Neuron (in vitro differentiated cells): Measurements from ENCODE around the gene CTTNBP2.

ENCODE experiments used
- H2AFZ ChIP-seq: one replicate; pipeline ENCODE4 v1.6.1; 2013; ENCODE audit warnings: low read depth, mild to moderate bottlenecking, inconsistent platforms, low read length, moderate library complexity
- H3K27me3 ChIP-seq: one replicate; pipeline ENCODE4 v1.6.1; 2013; ENCODE audit warnings: low read length; ENCODE audit not compliant: insufficient read depth
- H3K36me3 ChIP-seq: one replicate; pipeline ENCODE4 v1.6.1; 2013; ENCODE audit warnings: low read length; ENCODE audit not compliant: insufficient read depth
- H3K4me1 ChIP-seq: one replicate; pipeline ENCODE4 v1.6.1; 2013; ENCODE audit warnings: low read length; ENCODE audit not compliant: insufficient read depth
- H3K4me3 ChIP-seq: 2 replicates; pipeline ENCODE4 v1.5.1; 2013; ENCODE audit warnings: mild to moderate bottlenecking, low read length, moderate library complexity
- H3K9me3 ChIP-seq: one replicate; pipeline ENCODE4 v1.6.1; 2013; ENCODE audit warnings: low read length

The CTTNBP2 gene

DNA sequence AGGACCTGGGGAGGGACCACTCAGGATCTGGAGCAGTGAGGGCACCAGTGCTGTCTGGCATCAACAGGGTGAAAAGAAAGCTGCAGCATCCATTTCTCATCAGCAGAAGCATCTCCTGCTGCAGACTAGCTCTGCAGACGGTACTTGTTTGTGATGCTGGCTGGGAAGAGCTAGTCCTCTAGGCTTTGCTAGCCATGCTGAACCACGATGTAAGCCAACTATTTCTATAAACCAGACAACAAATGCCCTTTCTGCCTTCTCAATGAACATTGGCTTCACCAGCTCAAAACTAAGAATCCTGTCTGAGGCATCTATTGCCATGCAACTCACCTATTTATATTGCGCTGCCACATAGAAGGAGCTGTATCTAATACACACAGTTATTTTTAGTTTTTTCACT, 65.6 kb downstream of the CTTNBP2 start:
- H3K36me3 ChIP-seq: no peaks in the 10 kb centered on the region
- H3K4me1 ChIP-seq: peaks cover 9% of the 10 kb centered on the region
- no peaks in the 10 kb centered on the region for H3K27me3 ChIP-seq
- H3K9me3 ChIP-seq: no peaks in the 10 kb centered on the region
- no peak overlapping the region for H2AFZ ChIP-seq
- H3K4me3 ChIP-seq: no peak overlapping the region

DNA sequence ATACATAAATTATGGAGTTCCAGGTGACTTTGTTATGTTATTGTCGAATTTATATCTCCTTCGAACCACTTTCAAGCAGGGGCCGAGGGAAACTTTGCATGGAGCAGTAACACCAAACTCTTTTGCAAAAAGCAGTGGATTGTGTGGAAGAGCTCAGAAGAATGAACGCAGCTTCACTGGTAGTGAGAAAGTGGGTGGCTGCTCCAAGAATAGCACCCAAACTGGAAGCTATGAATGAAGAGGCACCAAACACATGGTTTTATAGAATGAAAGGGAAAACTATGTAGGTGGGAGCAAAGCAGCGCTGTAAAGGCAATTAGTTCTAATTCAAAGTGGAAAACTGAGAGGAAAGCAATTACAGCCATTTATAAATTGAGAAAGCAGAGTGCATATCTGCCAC, 67.2 kb downstream of the CTTNBP2 start:
- H3K27me3 ChIP-seq: no peaks in the 10 kb centered on the region
- no peak overlapping the region for H2AFZ ChIP-seq
- H3K4me1 ChIP-seq: peaks cover 9% of the 10 kb centered on the region
- H3K36me3 ChIP-seq: no peaks in the 10 kb centered on the region
- H3K4me3 ChIP-seq: no peak overlapping the region
- no peaks in the 10 kb centered on the region for H3K9me3 ChIP-seq

DNA sequence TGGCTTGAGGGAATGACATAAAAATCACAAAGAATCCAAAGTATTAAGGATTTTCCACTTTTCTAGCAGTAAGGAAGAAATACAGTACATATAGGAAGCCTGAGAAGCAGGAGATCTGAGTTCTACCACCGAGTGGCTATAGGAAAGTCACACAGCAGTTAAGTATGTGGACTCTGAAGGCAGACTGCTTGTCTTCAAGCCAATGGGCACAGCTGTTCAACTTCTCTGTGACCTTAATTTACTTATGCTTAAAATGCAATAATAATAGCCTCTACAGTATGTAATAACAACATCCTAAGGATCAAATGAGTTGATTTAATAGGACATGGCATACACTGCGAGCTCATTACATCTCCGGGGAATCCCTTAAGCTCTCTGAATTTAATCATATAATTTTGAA, 68.0 kb downstream of the CTTNBP2 start:
- Histone ChIP-seq H3K4me1 (peaks cover 3% of the 10 kb centered on the region), H3K9me3 (no peaks in the 10 kb centered on the region), H2AFZ (no peak overlapping the region), H3K36me3 (no peaks in the 10 kb centered on the region), H3K4me3 (no peak overlapping the region), H3K27me3 (no peaks in the 10 kb centered on the region)

DNA sequence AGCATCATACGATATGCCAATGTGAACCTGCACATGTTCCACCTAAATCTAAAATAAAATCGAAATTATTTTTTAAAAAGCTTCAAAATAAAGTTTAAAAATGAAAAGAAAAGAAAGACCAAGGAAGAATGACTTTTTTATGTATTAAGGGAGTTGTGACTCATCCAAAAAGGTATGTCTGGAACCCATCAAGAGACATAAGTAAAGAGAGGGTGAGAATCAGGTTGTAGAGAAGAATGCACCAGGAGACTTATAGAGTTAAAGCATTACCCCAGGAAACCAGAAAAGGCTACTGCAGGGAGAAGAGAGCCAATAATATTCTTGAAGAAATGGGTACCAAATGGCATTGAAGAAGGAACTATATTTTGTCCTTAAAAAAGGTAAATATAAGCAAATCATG, 69.8 kb downstream of the CTTNBP2 start:
- Histone ChIP-seq H3K9me3 (no peaks in the 10 kb centered on the region), H2AFZ (no peak overlapping the region), H3K36me3 (no peaks in the 10 kb centered on the region), H3K27me3 (no peaks in the 10 kb centered on the region), H3K4me1 (peaks cover 1% of the 10 kb centered on the region), H3K4me3 (no peak overlapping the region)

DNA sequence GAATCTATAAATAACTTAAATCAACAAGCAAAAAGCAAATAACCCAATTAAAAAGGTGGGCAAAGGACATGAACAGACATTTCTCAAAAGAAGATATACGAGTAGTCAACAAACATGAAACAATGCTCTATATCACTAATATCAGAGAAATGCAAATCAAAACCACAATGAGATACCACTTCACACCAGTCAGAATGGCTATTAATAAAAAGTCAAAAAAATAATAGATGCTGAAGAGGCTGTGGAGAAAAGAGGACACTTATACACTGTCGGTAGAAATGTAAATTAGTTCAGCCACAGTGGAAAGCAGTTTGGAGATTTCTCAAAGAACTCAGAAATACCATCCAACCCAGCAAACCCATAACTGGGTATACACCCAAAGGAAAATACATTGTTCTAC, 70.6 kb downstream of the CTTNBP2 start:
- Histone ChIP-seq H3K4me1 (no peaks in the 10 kb centered on the region), H2AFZ (no peak overlapping the region), H3K9me3 (no peaks in the 10 kb centered on the region), H3K36me3 (no peaks in the 10 kb centered on the region), H3K27me3 (no peaks in the 10 kb centered on the region), H3K4me3 (no peak overlapping the region)

DNA sequence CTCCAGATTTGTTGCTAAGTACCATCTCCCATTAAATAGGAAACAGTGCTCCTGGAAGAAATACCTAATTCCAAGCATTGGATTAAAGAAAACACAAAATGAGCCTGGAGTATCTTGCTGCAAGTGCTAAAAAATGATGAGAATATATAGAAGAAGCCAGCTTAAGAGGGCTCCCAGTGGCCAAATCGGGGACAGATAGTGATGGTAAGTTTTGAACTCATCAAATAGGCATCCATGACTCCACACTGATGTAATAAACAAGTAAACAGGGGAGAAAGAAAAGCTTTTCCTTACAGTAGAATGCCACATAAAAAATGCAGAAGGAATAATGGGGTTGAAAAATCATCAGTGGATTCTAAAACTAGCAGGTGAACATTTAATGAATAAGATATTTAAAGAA, 72.4 kb downstream of the CTTNBP2 start:
- Histone ChIP-seq H3K4me3 (no peak overlapping the region), H3K27me3 (no peaks in the 10 kb centered on the region), H2AFZ (no peak overlapping the region), H3K4me1 (no peaks in the 10 kb centered on the region), H3K36me3 (no peaks in the 10 kb centered on the region), H3K9me3 (no peaks in the 10 kb centered on the region)

DNA sequence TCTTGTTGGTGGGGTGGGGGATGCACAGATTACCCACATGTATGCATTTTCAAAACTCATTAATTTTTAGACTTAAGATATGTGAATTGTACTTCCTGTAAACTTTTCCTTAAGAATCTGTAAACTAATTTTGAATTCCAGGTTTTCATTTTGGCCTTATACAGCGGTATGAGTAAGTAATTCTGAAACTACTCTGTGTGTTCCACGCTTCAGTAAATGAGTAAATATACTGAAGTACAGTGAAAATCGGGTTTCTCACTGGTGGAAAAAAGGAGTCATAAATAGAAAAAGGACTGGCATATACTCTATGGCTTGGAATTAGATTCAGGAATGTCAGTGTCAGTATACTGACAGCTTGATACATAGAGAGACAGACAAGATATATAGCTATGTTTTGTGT, 72.8 kb downstream of the CTTNBP2 start:
- Histone ChIP-seq H3K27me3 (no peaks in the 10 kb centered on the region), H3K4me3 (no peak overlapping the region), H2AFZ (no peak overlapping the region), H3K9me3 (no peaks in the 10 kb centered on the region), H3K36me3 (no peaks in the 10 kb centered on the region), H3K4me1 (no peaks in the 10 kb centered on the region)

DNA sequence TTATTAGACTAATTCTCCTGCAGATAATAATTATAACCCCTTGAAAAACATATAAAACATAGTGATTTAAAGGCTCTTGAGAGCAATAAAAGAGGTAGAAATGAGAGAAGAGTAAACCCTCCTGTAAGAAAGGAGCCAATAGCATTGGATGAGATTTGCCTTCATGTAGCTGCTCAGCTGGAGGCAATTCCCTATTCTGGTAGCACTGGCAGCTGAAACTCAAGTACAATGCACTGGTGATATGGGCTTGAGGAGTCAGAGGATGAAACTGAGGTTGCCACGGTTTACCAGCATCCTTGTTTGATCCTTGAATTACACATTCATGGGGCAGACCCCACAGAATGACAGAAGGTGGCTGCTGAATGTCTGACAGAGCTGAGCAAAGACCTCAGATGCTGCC, 76.4 kb downstream of the CTTNBP2 start:
- no peaks in the 10 kb centered on the region for H3K36me3 ChIP-seq
- H3K4me1 ChIP-seq: no peaks in the 10 kb centered on the region
- no peaks in the 10 kb centered on the region for H3K9me3 ChIP-seq
- H2AFZ ChIP-seq: no peak overlapping the region
- H3K4me3 ChIP-seq: no peak overlapping the region
- no peaks in the 10 kb centered on the region for H3K27me3 ChIP-seq

DNA sequence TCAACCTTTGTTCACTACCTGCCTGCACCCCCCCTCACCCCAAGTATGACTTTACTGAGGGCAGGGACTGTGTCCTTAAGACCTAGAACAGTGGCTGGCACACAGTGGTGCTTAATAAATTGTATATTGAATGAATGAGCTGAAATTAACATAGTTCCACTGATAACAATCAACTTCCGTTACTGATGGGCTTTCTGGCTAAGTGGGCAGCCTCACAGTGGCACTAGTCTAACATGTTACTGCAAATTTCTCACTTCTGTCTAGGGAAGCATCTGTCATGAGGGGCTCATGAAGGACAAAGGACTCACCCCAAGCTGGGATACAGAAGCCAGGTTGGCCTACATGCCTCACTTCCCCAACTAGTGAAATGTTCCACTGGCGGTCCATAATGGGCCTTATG, 79.3 kb downstream of the CTTNBP2 start:
- no peaks in the 10 kb centered on the region for H3K36me3 ChIP-seq

DNA sequence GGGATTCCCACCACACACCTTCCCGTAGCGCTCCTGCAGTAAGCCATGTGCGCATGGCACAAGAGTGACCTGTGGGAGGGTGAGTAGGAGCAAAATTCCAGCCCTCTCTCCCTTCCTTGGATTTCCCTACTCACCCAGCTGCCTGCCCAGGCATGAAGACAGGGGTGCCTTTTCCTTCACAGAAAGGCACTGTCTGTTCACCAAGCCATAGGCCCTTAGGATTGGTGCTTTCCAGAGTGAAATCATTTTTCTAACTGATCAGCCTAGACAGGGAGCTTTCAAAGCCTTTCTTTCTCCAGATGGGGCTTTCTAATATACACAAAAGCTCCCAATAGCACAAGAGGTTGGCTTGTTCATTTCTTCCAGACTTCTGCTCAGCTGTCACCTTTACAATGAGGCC, 79.7 kb downstream of the CTTNBP2 start:
- H2AFZ ChIP-seq: no peak overlapping the region
- no peaks in the 10 kb centered on the region for H3K27me3 ChIP-seq
- no peaks in the 10 kb centered on the region for H3K9me3 ChIP-seq
- H3K4me1 ChIP-seq: no peaks in the 10 kb centered on the region
- no peaks in the 10 kb centered on the region for H3K36me3 ChIP-seq
- no peak overlapping the region for H3K4me3 ChIP-seq

More for the DNA sequence above, 79.3 kb downstream of the CTTNBP2 start:
- no peaks in the 10 kb centered on the region for H3K9me3 ChIP-seq
- H2AFZ ChIP-seq: no peak overlapping the region
- H3K27me3 ChIP-seq: no peaks in the 10 kb centered on the region
- no peak overlapping the region for H3K4me3 ChIP-seq
- H3K4me1 ChIP-seq: no peaks in the 10 kb centered on the region

DNA sequence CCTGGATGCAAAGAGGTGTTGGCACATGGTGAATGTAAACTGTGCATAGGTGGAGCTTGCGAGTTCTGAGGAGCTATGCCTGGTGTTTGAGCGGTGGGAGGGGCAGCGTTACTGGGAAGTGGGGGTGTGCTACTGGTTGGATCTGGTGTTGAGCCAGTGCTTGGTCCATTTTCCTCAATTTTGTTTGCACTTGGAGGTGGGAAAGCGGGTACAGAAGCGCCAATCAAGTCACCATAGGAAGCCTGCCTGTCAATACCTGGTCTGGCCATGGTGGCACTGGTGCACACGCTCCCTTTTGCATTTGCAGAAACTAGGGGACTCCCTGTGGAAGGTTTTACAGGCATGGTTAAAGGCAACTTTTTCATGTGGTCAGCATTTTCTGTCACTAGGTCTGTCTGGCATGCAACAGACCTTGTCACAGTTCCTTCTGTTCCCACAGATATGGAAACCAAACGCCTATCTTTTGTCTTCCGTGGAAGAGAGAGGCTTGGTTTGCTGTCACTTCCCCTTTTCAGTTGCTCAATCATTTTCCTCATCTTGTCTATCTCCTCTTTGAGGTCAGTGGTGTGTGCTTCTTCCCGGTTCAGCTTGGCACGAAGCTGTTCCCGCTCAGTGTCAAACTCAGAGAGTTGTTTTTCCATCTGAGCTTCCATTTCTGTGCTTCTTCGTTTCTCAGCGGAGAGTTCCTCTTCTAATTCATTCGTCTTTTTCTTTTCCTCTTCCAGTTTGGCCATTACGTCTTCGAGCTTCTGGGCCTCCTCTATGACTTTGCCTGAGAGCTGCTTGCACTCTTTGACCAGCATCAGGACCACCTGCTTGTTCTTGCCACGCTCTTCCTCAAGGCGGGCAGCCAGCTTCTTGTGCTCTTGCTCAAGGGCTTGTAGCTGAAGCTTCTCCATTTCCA, 81.1 kb downstream of the CTTNBP2 start:
- no peak overlapping the region for H3K4me3 ChIP-seq
- H3K4me1 ChIP-seq: no peaks in the 10 kb centered on the region
- H3K27me3 ChIP-seq: no peaks in the 10 kb centered on the region
- no peak overlapping the region for H2AFZ ChIP-seq
- H3K36me3 ChIP-seq: no peaks in the 10 kb centered on the region
- no peaks in the 10 kb centered on the region for H3K9me3 ChIP-seq

DNA sequence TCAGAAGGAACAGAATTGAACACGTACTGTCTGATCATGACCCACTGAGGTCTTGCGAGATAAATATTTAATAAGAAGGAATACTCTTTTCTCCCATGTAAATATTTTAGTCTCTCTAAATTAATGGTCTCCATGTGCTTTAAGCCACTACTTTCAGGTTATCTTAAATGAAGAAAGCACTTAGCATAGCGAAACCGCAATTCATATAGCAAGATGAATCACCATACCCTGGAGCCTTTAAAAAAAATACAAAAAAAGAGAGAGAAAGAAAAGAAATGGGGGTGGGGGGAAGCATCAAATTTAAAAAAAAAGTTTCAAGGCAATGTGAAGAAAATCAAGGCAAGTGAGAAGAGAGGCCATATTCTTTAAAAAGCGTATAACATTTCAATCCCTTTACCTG, 82.5 kb downstream of the CTTNBP2 start:
- Histone ChIP-seq H3K27me3 (no peaks in the 10 kb centered on the region), H3K4me1 (no peaks in the 10 kb centered on the region), H3K9me3 (no peaks in the 10 kb centered on the region), H2AFZ (no peak overlapping the region), H3K4me3 (no peak overlapping the region), H3K36me3 (no peaks in the 10 kb centered on the region)

DNA sequence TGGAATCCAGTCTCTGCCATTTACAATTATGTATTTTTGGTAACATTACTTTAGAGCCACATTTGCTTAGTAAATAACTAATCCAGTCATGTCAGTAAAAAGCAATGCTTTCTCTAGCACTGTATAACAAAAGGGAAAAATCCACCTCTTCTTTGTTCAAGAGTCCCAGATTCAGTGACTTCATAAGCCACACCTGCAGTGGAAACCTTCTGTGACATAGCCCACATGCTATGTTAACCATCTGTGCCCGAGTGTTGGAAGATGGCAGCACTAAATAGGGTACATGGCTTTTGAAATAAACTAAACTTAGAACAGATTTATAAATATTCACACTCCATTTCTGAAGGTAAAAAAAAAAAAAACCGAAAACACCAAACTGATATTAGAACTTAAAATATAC, 83.0 kb downstream of the CTTNBP2 start:
- Histone ChIP-seq H2AFZ (no peak overlapping the region), H3K27me3 (no peaks in the 10 kb centered on the region), H3K4me3 (no peak overlapping the region), H3K4me1 (no peaks in the 10 kb centered on the region), H3K9me3 (no peaks in the 10 kb centered on the region), H3K36me3 (no peaks in the 10 kb centered on the region)

DNA sequence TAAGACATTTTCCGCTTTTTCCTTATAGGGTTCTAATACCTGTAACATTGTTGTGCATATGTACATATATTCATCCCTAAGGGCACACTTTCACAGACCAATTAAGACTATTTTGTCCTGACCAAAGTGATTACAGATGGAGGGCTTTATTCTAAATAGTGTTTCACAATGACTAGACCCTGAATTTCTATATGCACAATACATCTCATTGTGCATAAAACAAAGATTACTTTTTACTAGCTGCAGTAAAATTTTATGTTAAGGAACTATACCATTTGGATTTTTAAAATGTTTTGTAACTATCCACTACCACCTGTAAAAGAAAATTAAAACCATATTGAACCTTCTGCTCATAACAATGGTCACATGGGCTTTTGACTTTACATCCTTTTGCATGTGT, 87.8 kb downstream of the CTTNBP2 start:
- H3K27me3 ChIP-seq: no peaks in the 10 kb centered on the region
- H3K36me3 ChIP-seq: no peaks in the 10 kb centered on the region
- no peak overlapping the region for H3K4me3 ChIP-seq
- no peaks in the 10 kb centered on the region for H3K4me1 ChIP-seq
- H2AFZ ChIP-seq: no peak overlapping the region
- H3K9me3 ChIP-seq: no peaks in the 10 kb centered on the region
